ENCODE data around the gene CPEB1. TPM values are rescaled to one million over a fixed set of nuclear protein-coding genes. Genes with fewer than 3 reads are reported as not detected.

Gene CPEB1
- total RNA-seq, 1 donor from 2014 or later: 1.3 TPM

GRCh38 chr15:82556315-82557035, 90.7 kb downstream of the CPEB1 start:
- intact Hi-C loops (cut with DNase I): no loop called here
- ATAC-seq (ENCODE audit: poor library complexity) (no peak), DNase-seq (no peak)

GRCh38 chr15:82554849-82555248, 92.3 kb downstream of the CPEB1 start:
- DNase-seq (no peak), ATAC-seq (ENCODE audit: poor library complexity) (no peak)
- intact Hi-C loops (cut with DNase I): no loop called here

- ATAC-seq (ENCODE audit: poor library complexity) (no peak), DNase-seq (no peak)
- intact Hi-C loops (cut with DNase I): no loop called here
Measured at GRCh38 chr15:82554351-82554750, 92.8 kb downstream of the CPEB1 start.

GRCh38 chr15:82553846-82554245, 93.3 kb downstream of the CPEB1 start:
- intact Hi-C loops (cut with DNase I): no loop called here
- no peak for ATAC-seq (ENCODE audit: poor library complexity)
- no peak for DNase-seq

- DNase-seq (no peak), ATAC-seq (ENCODE audit: poor library complexity) (no peak)
- intact Hi-C loops (cut with DNase I): no loop called here
Measured at GRCh38 chr15:82552861-82553260, 94.3 kb downstream of the CPEB1 start.

GRCh38 chr15:82551646-82552247, 95.4 kb downstream of the CPEB1 start:
- no peak for ATAC-seq (ENCODE audit: poor library complexity)
- intact Hi-C loops (cut with DNase I): no loop called here
- no peak for DNase-seq

- ATAC-seq (ENCODE audit: poor library complexity) (no peak), DNase-seq (no peak)
- intact Hi-C loops (cut with DNase I): loop anchor here (10.0 kb wide), 1 partner anchor 436 kb away; the partner anchor contains the start of gene RAMAC
Measured at GRCh38 chr15:82549199-82549665, 97.9 kb downstream of the CPEB1 start.

- intact Hi-C loops (cut with DNase I): loop anchor here (10.0 kb wide), 1 partner anchor 436 kb away; the partner anchor contains the start of gene RAMAC
- DNase-seq: no peak
- no peak for ATAC-seq (ENCODE audit: poor library complexity)
Measured at GRCh38 chr15:82548700-82549099, 98.5 kb downstream of the CPEB1 start.

GRCh38 chr15:82545478-82545877, 101.7 kb downstream of the CPEB1 start:
- no peak for DNase-seq

GRCh38 chr15:82545002-82545401, 102.2 kb downstream of the CPEB1 start:
- intact Hi-C loops (cut with DNase I): loop anchor here (10.0 kb wide), 1 partner anchor 440 kb away; the partner anchor contains the start of gene RAMAC
- no peak for DNase-seq
- no peak for ATAC-seq (ENCODE audit: poor library complexity)

More at GRCh38 chr15:82545478-82545877, 101.7 kb downstream of the CPEB1 start:
- no peak for ATAC-seq (ENCODE audit: poor library complexity)
- intact Hi-C loops (cut with DNase I): loop anchor here (10.0 kb wide), 1 partner anchor 439 kb away; the partner anchor contains the start of gene RAMAC

GRCh38 chr15:82544431-82544830, 102.7 kb downstream of the CPEB1 start:
- DNase-seq (no peak), ATAC-seq (ENCODE audit: poor library complexity) (no peak)
- intact Hi-C loops (cut with DNase I): loop anchor here (10.0 kb wide), 1 partner anchor 440 kb away; the partner anchor contains the start of gene RAMAC

- DNase-seq (no peak), ATAC-seq (ENCODE audit: poor library complexity) (no peak)
- intact Hi-C loops (cut with DNase I): loop anchor here (10.0 kb wide), 1 partner anchor 442 kb away; the partner anchor contains the start of gene RAMAC
Measured at GRCh38 chr15:82543160-82543559, 104.0 kb downstream of the CPEB1 start.

GRCh38 chr15:82540984-82541431, 106.2 kb downstream of the CPEB1 start:
- peak; percentile 37 for DNase-seq
- intact Hi-C loops (cut with DNase I): loop anchor here (10.0 kb wide), 1 partner anchor 444 kb away; the partner anchor contains the start of gene RAMAC
- no peak for ATAC-seq (ENCODE audit: poor library complexity)

- DNase-seq: peak; percentile 99
- intact Hi-C loops (cut with DNase I): loop anchor here (10.0 kb wide), 1 partner anchor 444 kb away; the partner anchor contains the start of gene RAMAC
- ATAC-seq (ENCODE audit: poor library complexity): peak; percentile 98
Measured at GRCh38 chr15:82540055-82540983, 106.8 kb downstream of the CPEB1 start, which contains the start of gene RPS17. Gene RPS17 (minus strand): TSS chr15:82540457. CDS start chr15:82540428, 29 bp downstream.

- ATAC-seq (ENCODE audit: poor library complexity) (peak; percentile 2), DNase-seq (peak; percentile 44)
- intact Hi-C loops (cut with DNase I): loop anchor here (10.0 kb wide), 1 partner anchor 445 kb away; the partner anchor contains the start of gene RAMAC
Measured at GRCh38 chr15:82539691-82540054, 107.5 kb downstream of the CPEB1 start.

- ATAC-seq (ENCODE audit: poor library complexity): no peak
- DNase-seq: peak; percentile 33
- intact Hi-C loops (cut with DNase I): no loop called here
Measured at GRCh38 chr15:82538961-82539690, 108.0 kb downstream of the CPEB1 start.

GRCh38 chr15:82537351-82537908, 109.7 kb downstream of the CPEB1 start:
- ATAC-seq (ENCODE audit: poor library complexity) (no peak), DNase-seq (no peak)
- intact Hi-C loops (cut with DNase I): no loop called here
